HG02973 (cell line): ENCODE data around the gene ARL5B.

Experiments used
- ATAC-seq: cut with Tn5 transposase; IDR thresholded peaks from one replicate; pipeline ENCODE4 v1.9.1; 2021; ENCODE audit warnings: moderate library complexity; ENCODE audit not compliant: unreplicated experiment

The ARL5B gene

DNA sequence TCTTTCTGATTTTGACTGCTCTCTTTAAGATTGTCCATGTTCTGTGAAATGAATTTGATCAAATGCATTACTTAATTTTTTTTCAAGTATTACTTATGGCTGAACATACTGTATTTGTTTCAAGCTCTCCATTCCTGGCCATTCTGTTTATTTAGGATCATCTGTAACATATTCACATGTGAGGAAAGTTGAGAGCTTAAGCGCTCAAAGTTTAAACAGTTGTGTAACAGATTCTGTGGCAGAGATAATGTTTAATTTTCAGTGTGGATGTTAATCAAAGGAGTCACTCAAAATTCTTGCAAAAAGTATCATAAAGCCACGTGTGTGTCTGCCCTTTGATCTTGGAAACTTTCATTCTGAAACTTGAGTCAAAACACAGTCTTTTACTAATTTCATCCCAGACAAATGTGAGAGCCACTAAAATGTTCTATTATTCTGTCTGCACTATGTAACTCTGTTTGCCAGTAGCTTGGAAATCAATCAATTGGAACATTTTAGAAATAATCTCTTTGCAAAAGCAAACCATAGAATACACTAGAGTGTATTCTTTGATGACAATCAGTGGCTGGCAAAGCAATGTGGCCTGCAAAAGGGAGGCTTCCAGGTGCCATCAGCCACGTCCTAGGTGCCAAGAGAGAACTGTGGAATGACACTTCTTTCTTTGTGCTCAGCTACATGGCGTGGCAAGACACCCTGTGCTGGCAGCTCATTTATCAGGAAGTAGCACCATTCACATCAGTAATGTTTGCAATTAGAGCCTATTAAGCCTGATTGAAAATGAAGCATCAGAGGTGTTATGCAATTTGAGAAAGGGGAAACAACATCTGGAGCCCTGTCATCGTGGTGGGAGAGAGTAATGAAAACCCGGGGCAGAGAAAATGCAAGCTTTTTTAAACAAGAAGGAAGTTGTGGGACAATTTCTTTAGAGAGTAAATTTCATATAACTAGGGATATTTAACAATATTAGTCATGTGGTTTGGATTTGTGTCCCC is 40.9 kb downstream of the ARL5B start:
- ATAC-seq: no peak

DNA sequence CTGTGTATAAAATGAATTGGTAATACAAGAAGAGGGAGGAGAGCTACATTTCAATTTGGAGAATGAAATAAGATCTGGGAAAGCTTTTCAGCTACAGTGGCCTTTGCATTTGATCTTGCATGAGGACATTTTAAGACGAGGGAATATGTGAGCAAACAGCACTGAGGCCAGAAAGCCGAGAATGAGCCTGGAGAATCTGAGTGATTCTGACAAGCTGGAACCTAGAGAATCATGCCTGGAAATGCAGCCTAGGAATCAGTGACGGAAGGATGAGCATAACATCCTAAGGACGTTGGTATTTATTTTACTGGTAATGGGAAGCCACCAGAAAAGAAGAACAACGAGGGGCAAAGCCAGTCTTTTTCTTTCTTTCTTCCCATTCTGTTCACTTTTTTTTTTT is 44.3 kb downstream of the ARL5B start:
- ATAC-seq: no peak

- no peak for ATAC-seq
Measured at GRCh38 chr10:18710201-18710653, 51.0 kb downstream of the ARL5B start.

GRCh38 chr10:18713077-18713476 is 53.8 kb downstream of the ARL5B start:
- ATAC-seq: no peak

DNA sequence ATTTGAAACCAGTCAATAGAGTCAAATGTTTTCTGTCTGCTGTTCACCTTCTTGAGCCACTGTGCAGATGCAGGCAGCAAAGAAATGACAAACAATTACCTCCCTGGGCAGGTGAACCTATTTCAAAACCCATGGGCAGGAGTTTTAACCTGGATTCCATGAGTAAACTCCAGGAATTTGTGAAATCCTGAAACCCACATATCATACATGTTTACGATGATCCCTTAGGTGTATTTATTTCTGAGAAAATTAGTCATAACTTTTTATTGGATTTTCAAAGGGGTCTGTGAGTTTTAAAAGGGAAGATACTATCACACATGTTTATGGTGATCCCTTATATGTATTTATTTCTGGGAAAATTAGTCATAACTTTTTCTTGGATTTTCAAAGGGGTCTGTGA is 59.8 kb downstream of the ARL5B start:
- no peak for ATAC-seq

- no peak for ATAC-seq
Measured at GRCh38 chr10:18719811-18720210, 60.6 kb downstream of the ARL5B start.

GRCh38 chr10:18721067-18721466 is 61.8 kb downstream of the ARL5B start:
- ATAC-seq: no peak

DNA sequence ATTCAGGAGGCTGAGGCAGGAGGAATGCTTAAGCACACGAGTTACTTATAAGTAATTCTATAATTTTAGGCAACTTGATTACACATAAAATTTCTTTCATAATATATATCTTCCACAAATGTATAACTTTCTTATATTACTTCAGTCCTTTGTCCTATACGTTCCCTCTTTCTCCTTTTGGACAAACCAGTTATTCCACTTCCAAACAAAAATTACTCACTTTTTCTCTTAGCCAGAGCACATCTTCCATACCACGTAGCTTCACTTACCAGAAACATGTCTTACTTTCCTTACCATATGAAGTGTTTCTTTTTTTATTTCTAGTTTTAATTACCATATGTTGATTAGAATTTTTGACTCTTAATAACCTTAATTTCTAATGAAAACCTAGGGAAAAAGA is 64.6 kb downstream of the ARL5B start:
- no peak for ATAC-seq
